ENCODE measurements around the gene NOL7.

GRCh38 chr6:13581700-13582229 lies 33.4 kb upstream of the NOL7 start:
- TF ChIP-seq YY1 (IDR thresholded peaks at IDR 0.05; ENCODE audit: low read depth) (no peak), RAD21 (IDR thresholded peaks at IDR 0.05; ENCODE audit: low read depth) (no peak), TCF12 (IDR thresholded peaks at IDR 0.05; ENCODE audit: low read depth) (no peak), CREB1 (IDR thresholded peaks at IDR 0.05; ENCODE audit: low read depth) (no peak), TAF1 (IDR thresholded peaks at IDR 0.05; ENCODE audit: low read depth) (no peak), EP300 (IDR thresholded peaks at IDR 0.05; ENCODE audit: borderline replicate concordance) (no peak), REST (IDR thresholded peaks at IDR 0.05; ENCODE audit: low read depth) (no peak), ZBTB7A (IDR thresholded peaks at IDR 0.05; ENCODE audit: low read depth) (no peak), CEBPB (IDR thresholded peaks at IDR 0.05) (no peak), MAX (IDR thresholded peaks at IDR 0.05) (no peak)
